H1 (cell line): Measurements from ENCODE around the gene PTDSS2. TPM values are rescaled to one million over a fixed set of nuclear protein-coding genes. Genes with fewer than 3 reads are reported as not detected.

Experiments used
- CTCF ChIA-PET: fragments of 300-600 bp; sonication (Branson Sonifier 250); formaldehyde crosslinking; loops from one replicate; lab custom pipeline; 2021; ENCODE audit not compliant: partially characterized antibody; lab: Charles Lee
- POLR2A ChIA-PET: fragments of 300-600 bp; sonication (Branson Sonifier 250); formaldehyde crosslinking; loops from one replicate; lab custom pipeline; 2021; ENCODE audit warnings: inconsistent platforms; ENCODE audit not compliant: partially characterized antibody; lab: Charles Lee
- DNase-seq, 2 experiments: peaks; one replicate each; pipeline versions ENCODE4 v3.0.0 to v3.0.0-alpha.2; 2010 to 2022; ENCODE audit warnings: low spot score in 2 of 2, low read depth in 1 of 2, mixed read lengths in 1 of 2
- FAIRE-seq: peaks from 2 replicates; lab custom pipeline; 2011; peaks lifted over from hg19 to GRCh38; lab: Jason Lieb, UNC
- H2AFZ ChIP-seq: 2 replicates; pipeline ENCODE4 v1.8.1; 2012; ENCODE audit warnings: low read length, inconsistent platforms
- H2AK5ac ChIP-seq: 2 replicates; pipeline ENCODE4 v1.6.1; 2013; ENCODE audit warnings: low read depth, low read length
- H2BK120ac ChIP-seq: replicated peaks from 2 replicates; pipeline ENCODE3; 2013; ENCODE audit warnings: low read depth, low read length, inconsistent platforms
- H2BK12ac ChIP-seq: 2 replicates; pipeline ENCODE4 v1.6.1; 2013; ENCODE audit warnings: low read depth, low read length
- H2BK15ac ChIP-seq: 2 replicates; pipeline ENCODE4 v1.6.1; 2013; ENCODE audit warnings: low read length
- H2BK20ac ChIP-seq: 2 replicates; pipeline ENCODE4 v1.6.1; 2013; ENCODE audit warnings: low read length
- H2BK5ac ChIP-seq: 2 replicates; pipeline ENCODE4 v1.6.1; 2013; ENCODE audit warnings: low read depth, low read length
- H3K14ac ChIP-seq: 2 replicates; pipeline ENCODE4 v1.6.1; 2013; ENCODE audit warnings: inconsistent platforms; ENCODE audit not compliant: insufficient read length
- H3K18ac ChIP-seq: 2 replicates; pipeline ENCODE4 v1.6.1; 2013; ENCODE audit warnings: low read length; ENCODE audit errors: extremely low read depth
- H3K23ac ChIP-seq: 2 replicates; pipeline ENCODE4 v1.6.1; 2013; ENCODE audit warnings: inconsistent platforms; ENCODE audit not compliant: insufficient read length
- H3K23me2 ChIP-seq: 2 replicates; pipeline ENCODE4 v1.6.1; 2013; ENCODE audit warnings: low read depth, low read length
- H3K27ac ChIP-seq: 2 replicates; pipeline ENCODE4 v1.6.1; 2011; ENCODE audit warnings: low read depth, low read length, inconsistent platforms
- H3K27me3 ChIP-seq, 4 experiments: replicated peaks in 1 of 4; 1 replicate in 1 of 4; 2 replicates in 3 of 4; pipeline versions ENCODE4 v1.6.1 to v1.8.1; 2011 to 2013; ENCODE audit warnings: low read length in 3 of 4, mild to moderate bottlenecking in 3 of 4, inconsistent platforms in 2 of 4, mixed read lengths in 2 of 4, moderate library complexity in 1 of 4; ENCODE audit not compliant: control insufficient read depth in 3 of 4, insufficient read depth in 3 of 4; ENCODE audit errors: extremely low read depth in 1 of 4
- H3K36me3 ChIP-seq, 4 experiments: 2 replicates each; pipeline versions ENCODE4 v1.6.1 to v1.8.1; 2011 to 2013; ENCODE audit warnings: mild to moderate bottlenecking in 4 of 4, low read length in 3 of 4, moderate library complexity in 2 of 4, control low read depth in 1 of 4, inconsistent platforms in 1 of 4; ENCODE audit not compliant: insufficient read depth in 4 of 4, control insufficient read depth in 2 of 4
- H3K4ac ChIP-seq: replicated peaks from 2 replicates; pipeline ENCODE3; 2013; ENCODE audit warnings: low read length, low read depth, mixed read lengths, inconsistent platforms; ENCODE audit not compliant: insufficient read length
- H3K4me1 ChIP-seq, 4 experiments: replicated peaks in 1 of 4; 1 replicate in 1 of 4; 2 replicates in 3 of 4; pipeline versions ENCODE4 v1.6.1 to v1.8.1; 2011 to 2013; ENCODE audit warnings: low read length in 3 of 4, inconsistent platforms in 2 of 4, mixed read lengths in 1 of 4; ENCODE audit not compliant: insufficient read depth in 4 of 4, control insufficient read depth in 3 of 4
- H3K4me2 ChIP-seq, 2 experiments: 2 replicates each; pipeline versions ENCODE4 v1.6.1 to v1.8.1; 2011 to 2013; ENCODE audit warnings: low read depth in 2 of 2, low read length in 2 of 2, control low read depth in 1 of 2, inconsistent platforms in 1 of 2, mild to moderate bottlenecking in 1 of 2; ENCODE audit not compliant: insufficient read depth in 1 of 2
- H3K4me3 ChIP-seq, 4 experiments: fragments of 200-600, 300-600 bp in 1 of 4; sonication (generic), shearing (Covaris generic), sonication (Bioruptor Twin) in 1 of 4; 2 replicates each; pipeline versions ENCODE4 v1.5.1 to v1.8.1; 2011 to 2016; ENCODE audit warnings: low read length in 4 of 4, low read depth in 3 of 4, control low read depth in 2 of 4, inconsistent platforms in 2 of 4, mild to moderate bottlenecking in 2 of 4, mixed read lengths in 1 of 4, moderate library complexity in 1 of 4; ENCODE audit not compliant: insufficient read depth in 2 of 4; ENCODE audit errors: extremely low read depth in 1 of 4
- H3K56ac ChIP-seq: replicated peaks from 2 replicates; pipeline ENCODE3; 2013; ENCODE audit warnings: low read depth, mild to moderate bottlenecking, mixed read lengths, low read length, inconsistent platforms; ENCODE audit not compliant: insufficient read length
- H3K79me1 ChIP-seq: 2 replicates; pipeline ENCODE4 v1.6.1; 2013; ENCODE audit warnings: low read depth, low read length, control low read depth
- H3K79me2 ChIP-seq, 2 experiments: 2 replicates each; pipeline versions ENCODE4 v1.6.1 to v1.8.1; 2012 to 2013; ENCODE audit warnings: low read length in 2 of 2, mild to moderate bottlenecking in 2 of 2, inconsistent platforms in 1 of 2; ENCODE audit not compliant: insufficient read depth in 2 of 2, control insufficient read depth in 1 of 2
- H3K9ac ChIP-seq, 4 experiments: replicated peaks in 1 of 4; 1 replicate in 1 of 4; 2 replicates in 3 of 4; pipeline versions ENCODE4 v1.6.1 to v1.8.1; 2011 to 2013; ENCODE audit warnings: low read depth in 3 of 4, low read length in 3 of 4, control low read depth in 2 of 4, mild to moderate bottlenecking in 2 of 4, moderate library complexity in 2 of 4, inconsistent platforms in 1 of 4; ENCODE audit errors: extremely low read depth in 1 of 4
- H3K9me3 ChIP-seq, 2 experiments: 2 replicates each; pipeline versions ENCODE4 v1.6.1 to v1.8.1; 2012 to 2013; ENCODE audit warnings: mild to moderate bottlenecking in 2 of 2, moderate library complexity in 2 of 2, control low read depth in 1 of 2, inconsistent platforms in 1 of 2, low read depth in 1 of 2, low read length in 1 of 2, mixed read lengths in 1 of 2; ENCODE audit not compliant: insufficient read depth in 2 of 2
- H4K20me1 ChIP-seq, 2 experiments: replicated peaks in 1 of 2; 2 replicates each; pipeline versions ENCODE3 to v1.8.1; 2011 to 2013; ENCODE audit warnings: inconsistent platforms in 2 of 2, low read length in 2 of 2, mild to moderate bottlenecking in 1 of 2; ENCODE audit not compliant: insufficient read depth in 2 of 2, control insufficient read depth in 1 of 2
- H4K5ac ChIP-seq: 2 replicates; pipeline ENCODE4 v1.6.1; 2013; ENCODE audit warnings: low read length, low read depth, mixed read lengths, inconsistent platforms; ENCODE audit not compliant: insufficient read length
- H4K8ac ChIP-seq: 2 replicates; pipeline ENCODE4 v1.8.0; 2013; ENCODE audit warnings: mild to moderate bottlenecking, moderate library complexity, low read length, inconsistent platforms; ENCODE audit not compliant: insufficient read depth; ENCODE audit errors: extremely low read depth
- H4K91ac ChIP-seq: replicated peaks from 2 replicates; pipeline ENCODE3; 2013; ENCODE audit warnings: low read length, mixed read lengths, inconsistent platforms; ENCODE audit not compliant: insufficient read length
- CTBP2 ChIP-seq: IDR thresholded peaks from 2 replicates; pipeline ENCODE4 v1.7.0; 2011; ENCODE audit warnings: borderline replicate concordance, mild to moderate bottlenecking, moderate library complexity, mixed read lengths, low read length; ENCODE audit not compliant: insufficient read depth, insufficient read length
- GTF2F1 ChIP-seq: IDR thresholded peaks from 2 replicates; pipeline ENCODE4 v1.6.1; 2012; ENCODE audit warnings: low read depth, low read length, improper control_type of control experiment, borderline replicate concordance
- HDAC2 ChIP-seq, 2 experiments: fragments of 300-600 bp in 1 of 2; sonication (generic) in 1 of 2; IDR thresholded peaks; 2 replicates each; pipeline ENCODE4 v1.6.1; 2011 to 2012; ENCODE audit warnings: low read depth in 2 of 2, low read length in 2 of 2, mild to moderate bottlenecking in 2 of 2, moderate library complexity in 2 of 2, borderline replicate concordance in 1 of 2, inconsistent platforms in 1 of 2
- POLR2AphosphoS5 ChIP-seq: IDR thresholded peaks from 2 replicates; pipeline ENCODE4 v1.6.1; 2011; ENCODE audit warnings: low read depth, low read length
- RAD21 ChIP-seq, 2 experiments: IDR thresholded peaks in 1 of 2; conservative IDR thresholded peaks in 1 of 2; 2 replicates each; pipeline ENCODE4 v1.6.1; 2011; ENCODE audit warnings: low read depth in 2 of 2, low read length in 2 of 2, improper control_type of control experiment in 1 of 2, inconsistent platforms in 1 of 2, mild to moderate bottlenecking in 1 of 2, moderate library complexity in 1 of 2
- RFX5 ChIP-seq: IDR thresholded peaks from 2 replicates; pipeline ENCODE4 v1.6.1; 2011; ENCODE audit warnings: low read depth, low read length, improper control_type of control experiment, borderline replicate concordance
- TEAD4 ChIP-seq: IDR thresholded peaks from 2 replicates; pipeline ENCODE4 v1.6.1; 2012; ENCODE audit warnings: low read depth, low read length, inconsistent platforms, mixed read lengths
- ZNF274 ChIP-seq: IDR thresholded peaks from 2 replicates; pipeline ENCODE4 v1.7.0; 2012; ENCODE audit warnings: low read length, borderline replicate concordance; ENCODE audit errors: extremely low read depth
- WGBS, 2 experiments: shearing (Covaris generic) in 1 of 2; methylation state at CpG; one replicate each; pipeline versions ENCODE4 v1.1.6 to v1.1.7; 2013 to 2015; ENCODE audit warnings: low lambda C conversion rate in 2 of 2, mixed read lengths in 2 of 2, inconsistent platforms in 1 of 2, low coverage in 1 of 2, missing lambda C conversion rate in 1 of 2; ENCODE audit not compliant: insufficient replicate concordance in 2 of 2, insufficient coverage in 1 of 2, insufficient read length in 1 of 2; ENCODE audit errors: extremely low coverage in 1 of 2, missing lambda C conversion rate in 1 of 2; 5-methylcytosine and 5-hydroxymethylcytosine counted together
- polyA plus RNA-seq, 7 experiments: library from polyadenylated mRNA; depleted of rRNA in 3 of 7; stranded (reverse) in 5 of 7; unstranded in 2 of 7; fragments of >200 nt in 5 of 7; fragments of 200-250 nt in 2 of 7; gene quantifications; 1 replicate in 5 of 7; 2 replicates in 1 of 7; 4 replicates in 1 of 7; pipeline versions ENCODE4 v1.2.1 to v1.2.3, GENCODE V29; 2011 to 2013; ENCODE audit warnings: missing spikeins in 2 of 7, mixed read lengths in 2 of 7
- total RNA-seq: library from RNA; stranded (reverse); fragmentation: NEBNext Ultra II Directional; extraction: Animal tissue kit (Norgen Biotek cat#: 25700); gene quantifications from 2 replicates; pipeline ENCODE4 v1.2.1, GENCODE V29; 2021
- TF ChIP-seq, protein P1 (sequence below): IDR thresholded peaks from 2 replicates; pipeline ENCODE4 v1.6.1; 2012; ENCODE audit warnings: inconsistent platforms
- TF ChIP-seq, protein P2 (sequence below), 3 experiments: IDR thresholded peaks; 1 replicate in 2 of 3; 2 replicates in 1 of 3; pipeline versions ENCODE4 v1.5.1 to v1.6.1; 2011; ENCODE audit warnings: low read length in 3 of 3, mild to moderate bottlenecking in 3 of 3, inconsistent platforms in 2 of 3, low read depth in 1 of 3, moderate library complexity in 1 of 3; ENCODE audit not compliant: insufficient read depth in 1 of 3; ENCODE audit errors: control extremely low read depth in 1 of 3

PTDSS2 gene
- total and polyA plus RNA-seq, 2 of the 8 experiments (the other 6 are each of a cell fraction or from before 2014, with no cell fraction given): 48.7 to 68.2 TPM

DNA sequence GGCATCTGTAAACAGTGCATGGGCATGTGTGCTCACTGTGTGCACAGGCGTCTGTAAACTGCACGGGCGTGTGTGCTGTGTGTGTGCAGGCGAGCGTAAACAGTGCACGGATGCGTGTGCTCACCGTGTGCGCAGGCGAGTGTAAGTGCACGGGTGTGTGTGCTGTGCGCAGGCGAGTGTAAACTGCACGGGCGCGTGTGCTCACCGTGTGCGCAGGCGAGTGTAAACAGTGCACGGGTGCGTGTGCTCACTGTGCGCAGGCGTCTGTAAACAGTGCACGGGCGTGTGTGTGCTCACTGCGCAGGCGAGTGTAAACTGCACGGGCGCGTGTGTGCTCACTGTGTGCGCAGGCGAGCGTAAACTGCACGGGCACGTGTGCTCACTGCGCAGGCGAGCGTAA is 34.5 kb downstream of the PTDSS2 start:
- Histone ChIP-seq H3K23me2 (no peaks in the 10 kb centered on the region), H3K79me2 (peaks cover 0 to 19% of the 10 kb centered on the region in 2 experiments; a peak in 1 of 4 replicates), H2AFZ (no peak overlapping the region), H3K9me3 (peaks cover 0 to 10% of the 10 kb centered on the region in 2 experiments; a peak in 1 of 4 replicates), H2BK20ac (no peak overlapping the region), H2BK15ac (0 out of 2 replicates have a peak overlapping the region, but pooled peaks have one; percentile 16), H3K56ac (no peak overlapping the region), H2BK5ac (peak overlapping the region; percentile 44; the same call in 1 of the 2 replicates), H3K27me3 (no peaks in the 10 kb centered on the region), H3K9ac (no peak overlapping the region), H3K14ac (no peak overlapping the region), H4K91ac (no peak overlapping the region), H3K4me1 (no peaks in the 10 kb centered on the region), H3K4me2 (no peak overlapping the region), H2AK5ac (no peak overlapping the region), H2BK120ac (no peak overlapping the region), H3K18ac (no peak overlapping the region), H3K79me1 (peaks cover 13% of the 10 kb centered on the region), H3K23ac (no peak overlapping the region), H3K4me3 (no peak overlapping the region), H4K20me1 (peaks cover 1 to 6% of the 10 kb centered on the region in 2 experiments), H4K8ac (no peak overlapping the region), H3K27ac (no peak overlapping the region), H4K5ac (no peak overlapping the region), H3K4ac (no peak overlapping the region), H3K36me3 (peaks cover 0 to 6% (median 0%) of the 10 kb centered on the region in 4 experiments; a peak in 2 of 8 replicates), H2BK12ac (no peak overlapping the region)
- DNase-seq (no peak), FAIRE-seq (no peak)
- ChIA-PET POLR2A (no interaction called here), CTCF (no interaction called here)
- whole genome bisulfite sequencing, 2 experiments: 93% methylated on average over 38 of the region's 38 CpGs; no CpG with 5 or more reads in 1 of the 2 experiments
- TF ChIP-seq, protein P1, sequence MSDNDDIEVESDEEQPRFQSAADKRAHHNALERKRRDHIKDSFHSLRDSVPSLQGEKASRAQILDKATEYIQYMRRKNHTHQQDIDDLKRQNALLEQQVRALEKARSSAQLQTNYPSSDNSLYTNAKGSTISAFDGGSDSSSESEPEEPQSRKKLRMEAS: no peak
- no peak for TF ChIP-seq POLR2AphosphoS5
- no peak for TF ChIP-seq GTF2F1
- TF ChIP-seq, protein P2, sequence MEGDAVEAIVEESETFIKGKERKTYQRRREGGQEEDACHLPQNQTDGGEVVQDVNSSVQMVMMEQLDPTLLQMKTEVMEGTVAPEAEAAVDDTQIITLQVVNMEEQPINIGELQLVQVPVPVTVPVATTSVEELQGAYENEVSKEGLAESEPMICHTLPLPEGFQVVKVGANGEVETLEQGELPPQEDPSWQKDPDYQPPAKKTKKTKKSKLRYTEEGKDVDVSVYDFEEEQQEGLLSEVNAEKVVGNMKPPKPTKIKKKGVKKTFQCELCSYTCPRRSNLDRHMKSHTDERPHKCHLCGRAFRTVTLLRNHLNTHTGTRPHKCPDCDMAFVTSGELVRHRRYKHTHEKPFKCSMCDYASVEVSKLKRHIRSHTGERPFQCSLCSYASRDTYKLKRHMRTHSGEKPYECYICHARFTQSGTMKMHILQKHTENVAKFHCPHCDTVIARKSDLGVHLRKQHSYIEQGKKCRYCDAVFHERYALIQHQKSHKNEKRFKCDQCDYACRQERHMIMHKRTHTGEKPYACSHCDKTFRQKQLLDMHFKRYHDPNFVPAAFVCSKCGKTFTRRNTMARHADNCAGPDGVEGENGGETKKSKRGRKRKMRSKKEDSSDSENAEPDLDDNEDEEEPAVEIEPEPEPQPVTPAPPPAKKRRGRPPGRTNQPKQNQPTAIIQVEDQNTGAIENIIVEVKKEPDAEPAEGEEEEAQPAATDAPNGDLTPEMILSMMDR (IDR thresholded peaks at IDR 0.05; ENCODE audit: control extremely low read depth in 1 of 3, insufficient read depth in 1 of 3, low read depth in 1 of 3, low read length in 3 of 3): no peak
- no peak for TF ChIP-seq HDAC2 (IDR thresholded peaks at IDR 0.05; ENCODE audit: borderline replicate concordance in 1 of 2, low read depth in 2 of 2, low read length in 2 of 2)
- TF ChIP-seq RFX5: no peak
- no peak for TF ChIP-seq TEAD4
- no peak for TF ChIP-seq RAD21 (IDR thresholded peaks at IDR 0.05 in 1 of 2, conservative IDR thresholded peaks at IDR 0.05 in 1 of 2; ENCODE audit: low read depth in 2 of 2, low read length in 2 of 2)
- TF ChIP-seq CTBP2: no peak
- no peak for TF ChIP-seq ZNF274
